ENCODE data around the gene FHL5.

- TF ChIP-seq CTCF (IDR thresholded peaks at IDR 0.05) (no peak), POLR2A (IDR thresholded peaks at IDR 0.05) (no peak)
Measured at GRCh38 chr6:96528193-96528592, 34.7 kb upstream of the FHL5 start.
